AG04449 (cell line): ENCODE results near the gene AHCY.

Experiments used
- CTCF ChIA-PET: fragments of 350-600 bp; formaldehyde crosslinking; extraction: SDS; loops from one replicate; lab custom pipeline; 2021; ENCODE audit warnings: antibody characterized with exemption; lab: Yijun Ruan, JAX
- POLR2A ChIA-PET: fragments of 400-600, 350-600 bp; formaldehyde crosslinking; extraction: SDS; loops from one replicate; lab custom pipeline; 2020; ENCODE audit warnings: antibody characterized with exemption, inconsistent platforms; lab: Yijun Ruan, JAX
- DNase-seq: peaks from one replicate; pipeline ENCODE4 v3.0.0-alpha.2; 2010; ENCODE audit warnings: low read depth, low spot score
- H3K4me3 ChIP-seq: 2 replicates; pipeline ENCODE4 v1.5.1; 2011; ENCODE audit warnings: low read depth, mild to moderate bottlenecking, control low read depth, low read length
- TF ChIP-seq, protein P1 (sequence below): IDR thresholded peaks from one replicate; pipeline ENCODE4 v1.5.1; 2011; ENCODE audit warnings: mild to moderate bottlenecking, moderate library complexity, low read length, control low read depth, inconsistent platforms; ENCODE audit not compliant: insufficient read depth; ENCODE audit errors: missing control alignments

The AHCY gene

GRCh38 chr20:34322267-34323105 lies 19.3 kb upstream of the AHCY start:
- DNase-seq, result no peak
- TF ChIP-seq, protein P1, sequence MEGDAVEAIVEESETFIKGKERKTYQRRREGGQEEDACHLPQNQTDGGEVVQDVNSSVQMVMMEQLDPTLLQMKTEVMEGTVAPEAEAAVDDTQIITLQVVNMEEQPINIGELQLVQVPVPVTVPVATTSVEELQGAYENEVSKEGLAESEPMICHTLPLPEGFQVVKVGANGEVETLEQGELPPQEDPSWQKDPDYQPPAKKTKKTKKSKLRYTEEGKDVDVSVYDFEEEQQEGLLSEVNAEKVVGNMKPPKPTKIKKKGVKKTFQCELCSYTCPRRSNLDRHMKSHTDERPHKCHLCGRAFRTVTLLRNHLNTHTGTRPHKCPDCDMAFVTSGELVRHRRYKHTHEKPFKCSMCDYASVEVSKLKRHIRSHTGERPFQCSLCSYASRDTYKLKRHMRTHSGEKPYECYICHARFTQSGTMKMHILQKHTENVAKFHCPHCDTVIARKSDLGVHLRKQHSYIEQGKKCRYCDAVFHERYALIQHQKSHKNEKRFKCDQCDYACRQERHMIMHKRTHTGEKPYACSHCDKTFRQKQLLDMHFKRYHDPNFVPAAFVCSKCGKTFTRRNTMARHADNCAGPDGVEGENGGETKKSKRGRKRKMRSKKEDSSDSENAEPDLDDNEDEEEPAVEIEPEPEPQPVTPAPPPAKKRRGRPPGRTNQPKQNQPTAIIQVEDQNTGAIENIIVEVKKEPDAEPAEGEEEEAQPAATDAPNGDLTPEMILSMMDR, result no peak
- H3K4me3 ChIP-seq, result no peak overlapping the region
- POLR2A ChIA-PET, result no interaction called here
- CTCF ChIA-PET, result interaction anchor here (3.8 kb wide), 1 partner anchor 9 kb away, joined by 35 read pairs; no protein-coding TSS in a partner anchor

DNA sequence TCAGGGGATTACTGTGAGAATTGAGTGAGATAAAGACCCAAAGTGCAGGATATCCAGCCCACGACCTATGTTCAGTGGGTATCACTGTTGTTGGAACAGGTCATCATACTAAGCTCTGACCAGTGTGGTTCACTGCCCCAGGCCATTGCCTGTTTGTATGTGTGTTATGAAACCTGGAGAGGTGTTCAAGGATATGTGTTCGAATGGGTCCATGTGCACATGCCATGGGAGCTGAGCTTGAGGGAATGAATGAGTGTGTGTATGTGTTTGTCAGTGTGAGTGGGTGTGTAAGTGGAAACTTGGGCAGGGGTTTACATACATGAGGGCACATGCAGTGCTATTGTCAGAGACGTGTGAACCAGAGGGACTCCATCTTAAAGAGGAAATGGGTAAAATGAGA lies 17.7 kb upstream of the AHCY start:
- no peak overlapping the region for H3K4me3 ChIP-seq
- ChIA-PET CTCF (interaction anchor here (1.5 kb wide), 1 partner anchor 9 kb away, joined by 11 read pairs; no protein-coding TSS in a partner anchor), POLR2A (no interaction called here)
- no peak for DNase-seq
- TF ChIP-seq, protein P1, result no peak

DNA sequence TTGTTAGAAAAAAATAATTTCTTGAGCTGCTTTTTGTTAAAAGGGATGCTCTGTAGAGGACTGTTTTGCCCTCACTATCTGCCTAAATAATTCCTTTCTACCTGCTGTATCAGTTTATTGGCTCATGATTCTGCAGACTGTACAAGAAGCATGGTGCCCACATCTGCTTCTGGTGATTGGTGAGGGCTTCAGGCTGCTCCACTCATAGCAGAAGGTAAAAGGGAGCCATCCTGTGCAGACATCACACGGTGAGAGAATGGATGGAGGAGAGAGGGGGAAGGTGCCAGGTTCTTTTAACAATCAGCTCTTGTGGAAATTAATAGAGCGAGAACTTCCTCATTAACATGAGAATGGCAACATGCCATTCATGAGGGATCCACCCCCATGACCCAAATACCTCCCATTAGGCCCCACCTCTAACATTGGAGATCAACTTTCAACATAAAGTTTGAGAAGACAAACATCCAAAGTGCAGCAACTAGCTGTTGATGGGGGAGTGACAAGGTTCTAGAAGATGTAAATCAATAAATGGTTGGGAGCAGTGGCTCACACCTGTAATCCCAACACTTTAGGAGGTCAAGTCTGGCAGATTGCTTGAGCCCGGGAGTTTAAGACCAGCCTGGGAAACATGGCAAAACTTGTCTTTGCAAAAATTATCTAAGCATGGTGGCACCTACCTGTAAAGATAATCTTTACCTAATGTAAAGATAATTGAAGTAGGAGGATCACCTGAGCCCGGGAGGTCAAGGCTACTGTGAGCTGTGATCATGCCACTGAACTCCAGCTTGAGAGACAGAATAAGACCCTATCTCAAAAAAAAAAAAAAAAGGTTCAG lies 15.7 kb upstream of the AHCY start:
- CTCF ChIA-PET, result interaction anchor here (1.0 to 1.3 kb wide), 4 partner anchors 9 to 154 kb away, joined by 3 to 4 read pairs (median 3); no protein-coding TSS in a partner anchor
- no peak for DNase-seq
- POLR2A ChIA-PET, result no interaction called here
- no peak overlapping the region for H3K4me3 ChIP-seq
- TF ChIP-seq, protein P1, result no peak

DNA sequence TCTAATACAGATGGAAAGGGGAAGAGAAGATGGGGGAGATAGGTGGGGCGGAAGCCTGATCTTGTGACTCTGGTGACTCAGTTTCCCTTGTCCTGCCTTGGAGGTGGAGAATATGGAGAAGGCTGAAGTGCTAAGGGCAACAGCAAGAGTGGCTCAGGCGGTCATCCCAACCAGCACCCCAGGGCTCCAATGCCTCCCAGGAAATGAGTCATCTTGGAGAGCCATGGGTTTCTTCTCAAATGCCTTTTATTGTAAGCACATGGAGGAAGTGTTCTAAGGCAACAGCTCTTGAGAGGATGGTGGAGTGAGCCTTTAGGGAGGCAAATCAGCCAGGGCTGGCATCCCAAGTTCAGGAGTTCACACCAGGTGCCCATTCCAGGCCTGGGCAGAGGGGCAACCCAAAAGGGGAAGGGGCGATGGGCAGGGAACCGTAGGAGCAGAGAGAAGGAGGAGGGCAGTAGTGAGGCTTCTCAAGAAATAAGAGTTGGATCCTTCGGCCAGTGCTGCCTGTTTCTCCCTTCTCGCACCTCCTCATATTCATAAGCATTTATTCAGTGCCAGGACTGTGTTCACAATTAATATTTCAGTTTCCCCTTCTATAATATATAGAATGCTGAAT lies 13.2 kb upstream of the AHCY start:
- POLR2A ChIA-PET, result interaction anchor here (1.2 kb wide), 1 partner anchor 47 kb away, joined by 4 read pairs; the partner anchor contains the start of gene ITCH
- no peak for DNase-seq
- TF ChIP-seq, protein P1, result no peak
- CTCF ChIA-PET, result interaction anchor here (0.6 to 5.3 kb wide), 4 partner anchors 173 to 454 kb away, joined by 3 to 67 read pairs (median 4); partner anchors contain the start of gene DYNLRB1
- H3K4me3 ChIP-seq, result no peak overlapping the region

GRCh38 chr20:34315236-34315635 lies 12.1 kb upstream of the AHCY start:
- TF ChIP-seq, protein P1, result no peak
- no peak for DNase-seq
- H3K4me3 ChIP-seq, result no peak overlapping the region
- ChIA-PET CTCF (interaction anchor here (0.7 to 5.3 kb wide), 15 partner anchors 12 to 394 kb away, joined by 3 to 99 read pairs (median 5); partner anchors contain the start of genes AHCY and DYNLRB1), POLR2A (no interaction called here)
